Testis (tissue), 3 donors: ENCODE measurements around the gene TSPAN6. TPM values are rescaled to one million over a fixed set of nuclear protein-coding genes. Genes with fewer than 3 reads are reported as not detected.

Experiments
- DNase-seq: peaks from one replicate; pipeline ENCODE4 v3.0.0-alpha.2; 2019
- H3K27ac ChIP-seq, 2 donors: fragments of 200-600 bp; sonication (generic); one replicate each; pipeline ENCODE4 v1.5.1; 2019
- H3K27me3 ChIP-seq: fragments of 200-600 bp; sonication (generic); one replicate; pipeline ENCODE4 v1.5.1; 2019
- H3K36me3 ChIP-seq: fragments of 200-600 bp; sonication (generic); one replicate; pipeline ENCODE4 v1.5.1; 2017; ENCODE audit warnings: low read depth; ENCODE audit errors: missing control alignments
- H3K4me1 ChIP-seq: fragments of 200-600 bp; sonication (generic); one replicate; pipeline ENCODE4 v1.5.1; 2019
- H3K4me3 ChIP-seq, 2 donors: fragments of 200-600 bp; sonication (generic); one replicate each; pipeline ENCODE4 v1.5.1; 2017 to 2019
- H3K9me3 ChIP-seq: fragments of 200-600 bp; sonication (generic); one replicate; pipeline ENCODE4 v1.5.1; 2017
- CTCF ChIP-seq, 3 experiments: fragments of 450-650 bp in 2 of 3; fragments of 200-600 bp in 1 of 3; sonication (generic) in 1 of 3; IDR thresholded peaks; one replicate each; pipeline ENCODE4 v1.5.1; 2016 to 2019; ENCODE audit warnings: antibody characterized with exemption in 3 of 3, mild to moderate bottlenecking in 2 of 3, moderate library complexity in 1 of 3
- POLR2A ChIP-seq: fragments of 450-650 bp; IDR thresholded peaks from one replicate; pipeline ENCODE4 v1.6.1; 2017; ENCODE audit warnings: antibody characterized with exemption, mild to moderate bottlenecking, moderate library complexity
- WGBS, 2 donors: methylation state at CpG; one replicate each; pipeline ENCODE4 v1.1.5; 2018; 5-methylcytosine and 5-hydroxymethylcytosine counted together
- intact Hi-C: fragments of 100-400 bp; cut with DNase I; formaldehyde crosslinking; loops from one replicate; pipeline ENCODE4 v1.15.1; 2023; ENCODE audit warnings: low total_unique reads
- polyA plus RNA-seq: library from polyadenylated mRNA; stranded (reverse); fragments of 350-450 nt; fragmentation: Illumina TruSeq; extraction: RNeasy Lipid Tissue Mini Kit (QIAGEN cat#74804); gene quantifications from one replicate; pipeline ENCODE4 v1.2.3, GENCODE V29; 2014; ENCODE audit warnings: low read depth, low replicate concordance; ENCODE audit not compliant: insufficient read depth
- total RNA-seq, 2 donors: library from RNA; depleted of rRNA; stranded (reverse); fragments of >200 nt; gene quantifications; one replicate each; pipeline ENCODE4 v1.2.3, GENCODE V29; 2016

Gene TSPAN6
- total and polyA plus RNA-seq, 3 donors from 2014 or later, result 47.3 to 133 (median 77.3) TPM

- DNase-seq, result no peak
- Histone ChIP-seq H3K4me1 (no peaks in the 10 kb centered on the region), H3K27me3 (no peaks in the 10 kb centered on the region), H3K36me3 (no peaks in the 10 kb centered on the region), H3K9me3 (no peaks in the 10 kb centered on the region), H3K4me3 (no peak overlapping the region), H3K27ac (no peak overlapping the region)
- TF ChIP-seq CTCF (IDR thresholded peaks at IDR 0.05), result no peak
- 66 to 76% methylated on average over 2 of the region's 2 CpGs for WGBS, 2 donors
- intact Hi-C loops, result no loop called here
Measured at GRCh38 chrX:100587861-100588260, 48.7 kb downstream of the TSPAN6 start.

GRCh38 chrX:100586747-100587146 is 49.9 kb downstream of the TSPAN6 start:
- Histone ChIP-seq H3K9me3 (no peaks in the 10 kb centered on the region), H3K4me1 (no peaks in the 10 kb centered on the region), H3K36me3 (no peaks in the 10 kb centered on the region), H3K4me3 (no peak overlapping the region), H3K27me3 (no peaks in the 10 kb centered on the region), H3K27ac (no peak overlapping the region)
- TF ChIP-seq POLR2A, result no peak
- no peak for TF ChIP-seq CTCF (IDR thresholded peaks at IDR 0.05)
- no peak for DNase-seq
- intact Hi-C loops, result no loop called here
- 43 to 64% methylated on average over 2 of the region's 2 CpGs for WGBS, 2 donors

GRCh38 chrX:100584611-100585010 is 52.0 kb downstream of the TSPAN6 start, which contains the start of gene TNMD:
Gene TNMD, plus strand, starts transcription at chrX:100584936. Its CDS starts 83 bp downstream, at chrX:100585019.
- intact Hi-C loops, result no loop called here
- no peak within 1 kb of the TSS for H3K27ac ChIP-seq
- H3K4me1 ChIP-seq, result no peaks in the 10 kb centered on the region
- H3K27me3 ChIP-seq, result no peaks in the 10 kb centered on the region
- no peak for DNase-seq
- no peaks in the 10 kb centered on the region for H3K36me3 ChIP-seq
- 65 to 76% methylated on average over 2 of the region's 2 CpGs for WGBS, 2 donors
- TF ChIP-seq CTCF (IDR thresholded peaks at IDR 0.05), result no peak
- TF ChIP-seq POLR2A, result no peak
- no peaks in the 10 kb centered on the region for H3K9me3 ChIP-seq
- H3K4me3 ChIP-seq, result no peak within 1 kb of the TSS

Other genes starting within 250 kb of the TSPAN6 start
- gene PCDH19, start 226.5 kb downstream of the TSPAN6 start, total RNA-seq, result 1 to 10 TPM; 3.4 to 4.5 TPM
- gene PCDH19, start 226.5 kb downstream of the TSPAN6 start, polyA plus RNA-seq, result 1.9 TPM
- gene TNMD, start 51.9 kb downstream of the TSPAN6 start, total RNA-seq, result not detected
- gene TNMD, start 51.9 kb downstream of the TSPAN6 start, polyA plus RNA-seq, result 0.55 TPM
- gene SRPX2, start 7.4 kb upstream of the TSPAN6 start, total RNA-seq, result 1 to 10 TPM; 1.4 to 5.0 TPM
- 8.3 TPM for gene SRPX2, start 7.4 kb upstream of the TSPAN6 start, polyA plus RNA-seq
- 10 to 100 TPM; 51.4 to 64.7 TPM for gene SYTL4, start 95.3 kb upstream of the TSPAN6 start, total RNA-seq
- 26.3 TPM for gene SYTL4, start 95.3 kb upstream of the TSPAN6 start, polyA plus RNA-seq
- 10 to 100 TPM; 42.2 to 44.4 TPM for gene CSTF2, start 183.6 kb upstream of the TSPAN6 start, total RNA-seq
- gene CSTF2, start 183.6 kb upstream of the TSPAN6 start, polyA plus RNA-seq, result 33.2 TPM
- 1 to 10 TPM in 1 of 2 donors, not detected in 1; 1.2 TPM for gene NOX1, start 237.6 kb upstream of the TSPAN6 start, total RNA-seq
- not detected for gene NOX1, start 237.6 kb upstream of the TSPAN6 start, polyA plus RNA-seq